HepG2 (cell line): ENCODE measurements around the gene HES6. TPM values are rescaled to one million over a fixed set of nuclear protein-coding genes. Genes with fewer than 3 reads are reported as not detected.
A peak's percentile ranks its signal among the peaks of the same experiment; 100 is the strongest.

Experiments
- BORCS8-MEF2B ChIP-seq: sonication (generic); formaldehyde crosslinking; IDR thresholded peaks from 2 replicates; pipeline ENCODE4 v1.8.0; 2022; ENCODE audit warnings: mild to moderate bottlenecking, missing genetic modification reagents
- CCAR2 ChIP-seq: fragments of 200-400 bp; formaldehyde crosslinking; optimal IDR thresholded peaks from 2 replicates; pipeline ENCODE3; 2018; ENCODE audit warnings: low read depth, mild to moderate bottlenecking, low read length, moderate library complexity
- GATAD1 ChIP-seq: IDR thresholded peaks from 2 replicates; pipeline ENCODE4 v1.6.1; 2016; ENCODE audit warnings: missing genetic modification reagents, missing compliant biosample characterization
- HDAC1 ChIP-seq: sonication (generic); formaldehyde crosslinking; IDR thresholded peaks from 2 replicates; pipeline ENCODE4 v1.5.1; 2020; ENCODE audit warnings: mild to moderate bottlenecking, missing genetic modification reagents
- HES4 ChIP-seq: sonication (generic); formaldehyde crosslinking; IDR thresholded peaks from 2 replicates; pipeline ENCODE4 v1.9.0; 2021; ENCODE audit warnings: mild to moderate bottlenecking, missing genetic modification reagents, borderline replicate concordance
- HOXA5 ChIP-seq: sonication (generic); formaldehyde crosslinking; IDR thresholded peaks from 2 replicates; pipeline ENCODE4 v1.4.0; 2020; ENCODE audit warnings: missing genetic modification reagents
- PHF20 ChIP-seq: sonication (generic); formaldehyde crosslinking; IDR thresholded peaks from 2 replicates; pipeline ENCODE4 v1.5.0; 2020; ENCODE audit warnings: mild to moderate bottlenecking, missing genetic modification reagents
- PLRG1 ChIP-seq: fragments of 450-650 bp; conservative IDR thresholded peaks from 2 replicates; pipeline ENCODE4 v1.6.1; 2016
- PTBP1 ChIP-seq: fragments of 200-400 bp; formaldehyde crosslinking; IDR thresholded peaks from 2 replicates; pipeline ENCODE4 v1.6.1; 2018; ENCODE audit warnings: low read length, low read depth; ENCODE audit not compliant: poor library complexity, severe bottlenecking
- RBAK ChIP-seq: sonication (generic); formaldehyde crosslinking; IDR thresholded peaks from 2 replicates; pipeline ENCODE4 v1.5.1; 2020; ENCODE audit warnings: mild to moderate bottlenecking, missing genetic modification reagents
- RNF2 ChIP-seq: fragments of 450-650 bp; conservative IDR thresholded peaks from 2 replicates; pipeline ENCODE4 v1.6.1; 2016; ENCODE audit warnings: low read depth
- SMAD9 ChIP-seq: sonication (generic); formaldehyde crosslinking; IDR thresholded peaks from 2 replicates; pipeline ENCODE4 v1.5.1; 2020; ENCODE audit warnings: mild to moderate bottlenecking, missing genetic modification reagents
- SPEN ChIP-seq: sonication (generic); formaldehyde crosslinking; IDR thresholded peaks from 2 replicates; pipeline ENCODE4 v1.5.1; 2020; ENCODE audit warnings: low read depth, mild to moderate bottlenecking, missing genetic modification reagents
- ZFP36L1 ChIP-seq: sonication (generic); formaldehyde crosslinking; IDR thresholded peaks from 2 replicates; pipeline ENCODE4 v1.8.0; 2022; ENCODE audit warnings: mild to moderate bottlenecking, missing genetic modification reagents, moderate library complexity
- ZFP37 ChIP-seq: sonication (generic); formaldehyde crosslinking; IDR thresholded peaks from 2 replicates; pipeline ENCODE4 v1.4.0; 2020; ENCODE audit warnings: missing genetic modification reagents, borderline replicate concordance
- ZFY ChIP-seq: sonication (generic); formaldehyde crosslinking; IDR thresholded peaks from 2 replicates; pipeline ENCODE4 v1.4.0; 2020; ENCODE audit warnings: missing genetic modification reagents
- ZNF264 ChIP-seq: sonication (generic); formaldehyde crosslinking; IDR thresholded peaks from 2 replicates; pipeline ENCODE4 v1.4.0; 2020; ENCODE audit warnings: missing genetic modification reagents
- ZNF30 ChIP-seq: sonication (generic); formaldehyde crosslinking; IDR thresholded peaks from 2 replicates; pipeline ENCODE4 v1.5.0; 2020; ENCODE audit warnings: mild to moderate bottlenecking, missing genetic modification reagents
- ZNF431 ChIP-seq: sonication (generic); formaldehyde crosslinking; IDR thresholded peaks from 2 replicates; pipeline ENCODE4 v1.9.0; 2022; ENCODE audit warnings: missing genetic modification reagents, low read depth, mild to moderate bottlenecking, borderline replicate concordance
- ZNF501 ChIP-seq: sonication (generic); formaldehyde crosslinking; IDR thresholded peaks from 2 replicates; pipeline ENCODE4 v1.5.1; 2020; ENCODE audit warnings: mild to moderate bottlenecking, moderate library complexity, missing genetic modification reagents
- ZNF562 ChIP-seq: sonication (generic); formaldehyde crosslinking; IDR thresholded peaks from 2 replicates; pipeline ENCODE4 v1.8.0; 2022; ENCODE audit warnings: missing genetic modification reagents, borderline replicate concordance
- ZNF670 ChIP-seq: sonication (generic); formaldehyde crosslinking; IDR thresholded peaks from 2 replicates; pipeline ENCODE4 v1.8.0; 2022; ENCODE audit warnings: mild to moderate bottlenecking, missing genetic modification reagents, borderline replicate concordance
- ZNF672 ChIP-seq: sonication (generic); formaldehyde crosslinking; IDR thresholded peaks from 2 replicates; pipeline ENCODE4 v1.8.1; 2022; ENCODE audit warnings: missing genetic modification reagents
- ZNF746 ChIP-seq: sonication (generic); formaldehyde crosslinking; IDR thresholded peaks from 2 replicates; pipeline ENCODE4 v1.8.0; 2022; ENCODE audit warnings: mild to moderate bottlenecking, missing genetic modification reagents
- ZNF761 ChIP-seq: sonication (generic); formaldehyde crosslinking; conservative IDR thresholded peaks from 2 replicates; pipeline ENCODE4 v1.4.0; 2020; ENCODE audit warnings: mild to moderate bottlenecking, missing genetic modification reagents
- ZNF788 ChIP-seq: sonication (generic); formaldehyde crosslinking; IDR thresholded peaks from 2 replicates; pipeline ENCODE4 v1.5.0; 2020; ENCODE audit warnings: mild to moderate bottlenecking, missing genetic modification reagents, borderline replicate concordance
- polyA plus RNA-seq, 8 experiments: library from polyadenylated mRNA; depleted of rRNA in 3 of 8; stranded (reverse) in 7 of 8; unstranded in 1 of 8; fragments of >200 nt; fragmentation: Illumina TruSeq in 4 of 8; extraction: Trizol in 4 of 8; gene quantifications; 2 replicates each; pipeline versions ENCODE4 v1.2.1 to v1.2.3, GENCODE V29; 2011 to 2016; ENCODE audit warnings: low read depth in 4 of 8, missing spikeins in 1 of 8, mixed read lengths in 1 of 8; ENCODE audit not compliant: insufficient read depth in 1 of 8
- total RNA-seq, 5 experiments: library from RNA; depleted of rRNA; stranded (reverse); fragments of >200 nt; fragmentation: Illumina TruSeq; extraction: Trizol; gene quantifications; 2 replicates each; pipeline ENCODE4 v1.2.3, GENCODE V29; 2016; ENCODE audit warnings: low read depth in 1 of 5
- TF ChIP-seq, protein P1 (sequence below): IDR thresholded peaks from 2 replicates; pipeline ENCODE4 v1.6.1; 2016; ENCODE audit warnings: low read depth, control low read depth
- TF ChIP-seq, protein P2 (sequence below): sonication (generic); formaldehyde crosslinking; conservative IDR thresholded peaks from 2 replicates; pipeline ENCODE4 v1.8.0; 2022; ENCODE audit warnings: missing genetic modification reagents
- TF ChIP-seq, protein P3 (sequence below): sonication (generic); formaldehyde crosslinking; IDR thresholded peaks from 2 replicates; pipeline ENCODE4 v1.8.1; 2023; ENCODE audit warnings: mild to moderate bottlenecking, missing genetic modification reagents

The HES6 gene
- total and polyA plus RNA-seq, 2 of the 13 experiments (the other 11 are each of a cell fraction or from before 2014, with no cell fraction given), result 19.5 to 82.8 TPM

- 0 out of 2 replicates have a peak, but pooled peaks have one; percentile 22 for TF ChIP-seq ZNF761 (CRISPR knock-in tag)
- TF ChIP-seq ZNF670 (CRISPR knock-in tag), result no peak
- no peak for TF ChIP-seq RBAK (CRISPR knock-in tag)
- TF ChIP-seq ZNF264 (CRISPR knock-in tag), result no peak
- no peak for TF ChIP-seq CCAR2
- no peak for TF ChIP-seq ZNF431
- no peak for TF ChIP-seq PLRG1
- peak; percentile 86 for TF ChIP-seq ZFY (CRISPR knock-in tag)
- TF ChIP-seq, protein P1, sequence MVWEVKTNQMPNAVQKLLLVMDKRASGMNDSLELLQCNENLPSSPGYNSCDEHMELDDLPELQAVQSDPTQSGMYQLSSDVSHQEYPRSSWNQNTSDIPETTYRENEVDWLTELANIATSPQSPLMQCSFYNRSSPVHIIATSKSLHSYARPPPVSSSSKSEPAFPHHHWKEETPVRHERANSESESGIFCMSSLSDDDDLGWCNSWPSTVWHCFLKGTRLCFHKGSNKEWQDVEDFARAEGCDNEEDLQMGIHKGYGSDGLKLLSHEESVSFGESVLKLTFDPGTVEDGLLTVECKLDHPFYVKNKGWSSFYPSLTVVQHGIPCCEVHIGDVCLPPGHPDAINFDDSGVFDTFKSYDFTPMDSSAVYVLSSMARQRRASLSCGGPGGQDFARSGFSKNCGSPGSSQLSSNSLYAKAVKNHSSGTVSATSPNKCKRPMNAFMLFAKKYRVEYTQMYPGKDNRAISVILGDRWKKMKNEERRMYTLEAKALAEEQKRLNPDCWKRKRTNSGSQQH (CRISPR knock-in tag), result no peak
- TF ChIP-seq, protein P2, sequence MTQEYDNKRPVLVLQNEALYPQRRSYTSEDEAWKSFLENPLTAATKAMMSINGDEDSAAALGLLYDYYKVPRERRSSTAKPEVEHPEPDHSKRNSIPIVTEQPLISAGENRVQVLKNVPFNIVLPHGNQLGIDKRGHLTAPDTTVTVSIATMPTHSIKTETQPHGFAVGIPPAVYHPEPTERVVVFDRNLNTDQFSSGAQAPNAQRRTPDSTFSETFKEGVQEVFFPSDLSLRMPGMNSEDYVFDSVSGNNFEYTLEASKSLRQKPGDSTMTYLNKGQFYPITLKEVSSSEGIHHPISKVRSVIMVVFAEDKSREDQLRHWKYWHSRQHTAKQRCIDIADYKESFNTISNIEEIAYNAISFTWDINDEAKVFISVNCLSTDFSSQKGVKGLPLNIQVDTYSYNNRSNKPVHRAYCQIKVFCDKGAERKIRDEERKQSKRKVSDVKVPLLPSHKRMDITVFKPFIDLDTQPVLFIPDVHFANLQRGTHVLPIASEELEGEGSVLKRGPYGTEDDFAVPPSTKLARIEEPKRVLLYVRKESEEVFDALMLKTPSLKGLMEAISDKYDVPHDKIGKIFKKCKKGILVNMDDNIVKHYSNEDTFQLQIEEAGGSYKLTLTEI (CRISPR knock-in tag), result no peak
- TF ChIP-seq PTBP1, result no peak
- TF ChIP-seq ZNF562, result no peak
- TF ChIP-seq HDAC1 (CRISPR knock-in tag), result peak; percentile 60; the same call in 1 of the 2 replicates
- TF ChIP-seq SPEN, result peak; percentile 55; the same call in 1 of the 2 replicates
- TF ChIP-seq ZFP37 (CRISPR knock-in tag), result no peak
- no peak for TF ChIP-seq ZNF30
- TF ChIP-seq ZNF788 (CRISPR knock-in tag), result peak; percentile 75; the same call in 1 of the 2 replicates
- TF ChIP-seq, protein P3, sequence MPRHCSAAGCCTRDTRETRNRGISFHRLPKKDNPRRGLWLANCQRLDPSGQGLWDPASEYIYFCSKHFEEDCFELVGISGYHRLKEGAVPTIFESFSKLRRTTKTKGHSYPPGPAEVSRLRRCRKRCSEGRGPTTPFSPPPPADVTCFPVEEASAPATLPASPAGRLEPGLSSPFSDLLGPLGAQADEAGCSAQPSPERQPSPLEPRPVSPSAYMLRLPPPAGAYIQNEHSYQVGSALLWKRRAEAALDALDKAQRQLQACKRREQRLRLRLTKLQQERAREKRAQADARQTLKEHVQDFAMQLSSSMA (CRISPR knock-in tag), result no peak
- no peak for TF ChIP-seq BORCS8-MEF2B (CRISPR knock-in tag)
- TF ChIP-seq RNF2, result no peak
- TF ChIP-seq ZNF501 (CRISPR knock-in tag), result peak; percentile 82
- no peak for TF ChIP-seq ZFP36L1
- TF ChIP-seq PHF20, result peak; percentile 62; the same call in 1 of the 2 replicates
- no peak for TF ChIP-seq HES4
- TF ChIP-seq HOXA5 (CRISPR knock-in tag), result no peak
- no peak for TF ChIP-seq GATAD1 (CRISPR knock-in tag)
- 0 out of 2 replicates have a peak, but pooled peaks have one; percentile 40 for TF ChIP-seq ZNF746 (CRISPR knock-in tag)
- TF ChIP-seq SMAD9 (CRISPR knock-in tag), result no peak
- no peak for TF ChIP-seq ZNF672 (CRISPR knock-in tag)
Observed at GRCh38 chr2:238242731-238243495, 3.1 kb upstream of the HES6 start (continued).
